K562 (cell line): ENCODE results near the gene RNF43. TPM values are rescaled to one million over a fixed set of nuclear protein-coding genes. Genes with fewer than 3 reads are reported as not detected.

Experiments used
- CHD7 ChIP-seq: fragments of 200-600 bp; sonication (generic); IDR thresholded peaks from one replicate; pipeline ENCODE4 v1.6.1; 2012; ENCODE audit warnings: mild to moderate bottlenecking, low read depth, low read length, inconsistent platforms
- GATAD2B ChIP-seq: fragments of 450-650 bp; IDR thresholded peaks from 2 replicates; pipeline ENCODE4 v1.6.1; 2017; ENCODE audit warnings: mild to moderate bottlenecking, borderline replicate concordance
- HDAC8 ChIP-seq: fragments of 450-650 bp; IDR thresholded peaks from 2 replicates; pipeline ENCODE4 v1.6.1; 2016; ENCODE audit warnings: mild to moderate bottlenecking, missing genetic modification characterization, moderate library complexity, missing compliant biosample characterization
- RBM25 ChIP-seq: fragments of 200-400 bp; formaldehyde crosslinking; IDR thresholded peaks from 2 replicates; pipeline ENCODE4 v1.6.1; 2018; ENCODE audit warnings: low read length, low read depth, moderate library complexity; ENCODE audit not compliant: severe bottlenecking
- RNF219 ChIP-seq: fragments of 250-450 bp; sonication (Bioruptor Pico); IDR thresholded peaks from 2 replicates; pipeline ENCODE4 v1.5.0; 2022; ENCODE audit warnings: mild to moderate bottlenecking
- ZBTB11 ChIP-seq, 3 experiments: fragments of 200-800 bp in 1 of 3; fragments of 250-450 bp in 1 of 3; fragments of 450-650 bp in 1 of 3; sonication (Bioruptor Pico) in 1 of 3; sonication (Bioruptor generic) in 1 of 3; formaldehyde crosslinking in 1 of 3; IDR thresholded peaks; 2 replicates each; pipeline versions ENCODE4 v1.6.1 to v1.8.0; 2016 to 2022; ENCODE audit warnings: mild to moderate bottlenecking in 2 of 3, missing genetic modification characterization in 2 of 3, missing compliant biosample characterization in 1 of 3, moderate library complexity in 1 of 3
- polyA plus RNA-seq, 8 experiments: library from polyadenylated mRNA; depleted of rRNA in 4 of 8; stranded (reverse) in 5 of 8; unstranded in 3 of 8; fragments of >200 nt; fragmentation: Nextera tagmentation in 2 of 8; fragmentation: Illumina TruSeq in 1 of 8; extraction: Ambion mirVana in 2 of 8; extraction: Trizol in 1 of 8; gene quantifications; 2 replicates each; pipeline versions ENCODE4 v1.2.1 to v1.2.3, GENCODE V29; 2011 to 2014; ENCODE audit warnings: inconsistent platforms in 1 of 8, missing spikeins in 1 of 8
- total RNA-seq, 7 experiments: library from RNA; depleted of rRNA in 6 of 7; stranded (reverse); fragments of >200 nt in 6 of 7; fragmentation: Illumina TruSeq in 2 of 7; extraction: Trizol in 2 of 7; gene quantifications; 2 replicates each; pipeline versions ENCODE4 v1.2.1 to v1.2.3, GENCODE V29; 2011 to 2021; ENCODE audit warnings: low replicate concordance in 1 of 7

Gene RNF43
- total and polyA plus RNA-seq, 9 of the 15 experiments (the other 6 are each of a cell fraction or from before 2014, with no cell fraction given): 0.29 to 2.7 (median 1.4) TPM

GRCh38 chr17:58373923-58374322 lies 43.4 kb downstream of the RNF43 start (continued):
- TF ChIP-seq GATAD2B (no peak), CHD7 (no peak), RBM25 (peak; percentile 92), RNF219 (CRISPR knock-in tag) (no peak), ZBTB11 (CRISPR knock-in tag; IDR thresholded peaks at IDR 0.05) (no peak), HDAC8 (tag) (no peak)
